NCI-H2196 (cell line): ENCODE results near the gene ZBTB20.
A peak's percentile ranks its signal among the peaks of the same experiment; 100 is the strongest.

Experiments
- DNase-seq: peaks from one replicate; lab custom pipeline; 2025; ENCODE audit not compliant: unreplicated experiment; lab: John Stamatoyannopoulos, UW

Gene ZBTB20

GRCh38 chr3:114454551-114455251 is 692.4 kb downstream of the ZBTB20 start:
- DNase-seq = peak; percentile 57

GRCh38 chr3:114453361-114453780 is 693.7 kb downstream of the ZBTB20 start:
- DNase-seq = no peak

GRCh38 chr3:114452937-114453336 is 694.2 kb downstream of the ZBTB20 start:
- DNase-seq = no peak

- DNase-seq = peak; percentile 57
Observed at GRCh38 chr3:114452256-114452655, 694.8 kb downstream of the ZBTB20 start.

- peak; percentile 85 for DNase-seq
Observed at GRCh38 chr3:114451561-114452018, 695.5 kb downstream of the ZBTB20 start.

GRCh38 chr3:114451051-114451451 is 696.0 kb downstream of the ZBTB20 start:
- DNase-seq = no peak

- DNase-seq = peak; percentile 46
Observed at GRCh38 chr3:114450008-114450596, 697.0 kb downstream of the ZBTB20 start.

GRCh38 chr3:114449271-114450007 is 697.6 kb downstream of the ZBTB20 start:
- DNase-seq = peak; percentile 49

GRCh38 chr3:114447950-114448479 is 699.1 kb downstream of the ZBTB20 start:
- no peak for DNase-seq

GRCh38 chr3:114447545-114447944 is 699.5 kb downstream of the ZBTB20 start:
- DNase-seq = no peak

GRCh38 chr3:114446600-114446999 is 700.5 kb downstream of the ZBTB20 start:
- DNase-seq = peak; percentile 19

- DNase-seq = no peak
Observed at GRCh38 chr3:114445233-114445632, 701.9 kb downstream of the ZBTB20 start.

GRCh38 chr3:114444216-114444615 is 702.9 kb downstream of the ZBTB20 start:
- DNase-seq = no peak

GRCh38 chr3:114442246-114442645 is 704.8 kb downstream of the ZBTB20 start:
- no peak for DNase-seq

- no peak for DNase-seq
Observed at GRCh38 chr3:114441386-114441785, 705.7 kb downstream of the ZBTB20 start.

- no peak for DNase-seq
Observed at GRCh38 chr3:114440700-114441099, 706.4 kb downstream of the ZBTB20 start.

GRCh38 chr3:114439284-114439683 is 707.8 kb downstream of the ZBTB20 start:
- no peak for DNase-seq

GRCh38 chr3:114437897-114438296 is 709.2 kb downstream of the ZBTB20 start:
- no peak for DNase-seq

- no peak for DNase-seq
Observed at GRCh38 chr3:114436182-114436581, 710.9 kb downstream of the ZBTB20 start.

- no peak for DNase-seq
Observed at GRCh38 chr3:114435386-114436115, 711.5 kb downstream of the ZBTB20 start.

GRCh38 chr3:114432310-114432709 is 714.8 kb downstream of the ZBTB20 start:
- DNase-seq = no peak
